ENCODE results near the gene PTPRM. TPM values are rescaled to one million over a fixed set of nuclear protein-coding genes. Genes with fewer than 3 reads are reported as not detected.

PTPRM gene
- total and polyA plus RNA-seq, 2 donors (not counting 3 experiments of a cell fraction or from before 2014, with no cell fraction given), result 37.4 to 43.7 TPM

- Histone ChIP-seq H3K9me3 (replicated peaks; ENCODE audit: control insufficient read depth, insufficient read depth, low read length) (no peaks in the 10 kb centered on the region), H3K79me2 (ENCODE audit: control insufficient read depth, insufficient read depth, low read length) (no peaks in the 10 kb centered on the region), H2AFZ (ENCODE audit: low read depth, low read length) (no peak overlapping the region), H3K4me1 (ENCODE audit: control insufficient read depth, extremely low read depth, insufficient read depth, low read length) (peaks cover 2% of the 10 kb centered on the region), H3K36me3 (ENCODE audit: control insufficient read depth in 2 of 2, extremely low read depth in 1 of 2, insufficient read depth in 2 of 2, low read length in 2 of 2) (no peaks in the 10 kb centered on the region), H3K27ac (ENCODE audit: insufficient read depth, low read depth, low read length) (no peak overlapping the region), H4K20me1 (replicated peaks; ENCODE audit: control insufficient read depth, extremely low read depth, insufficient read depth, low read length) (no peaks in the 10 kb centered on the region), H3K27me3 (ENCODE audit: control insufficient read depth in 2 of 2, insufficient read depth in 2 of 2, low read length in 2 of 2) (no peaks in the 10 kb centered on the region), H3K4me3 (replicated peaks in 1 of 3; ENCODE audit: insufficient read depth in 1 of 3, low read depth in 1 of 3, low read length in 3 of 3) (no peak overlapping the region), H3K4me2 (ENCODE audit: insufficient read depth, low read length) (no peak overlapping the region), H3K9ac (replicated peaks; ENCODE audit: extremely low read depth, insufficient read depth, low read length) (no peak overlapping the region), H3K9me1 (replicated peaks; ENCODE audit: control insufficient read depth, extremely low read depth, insufficient read depth, low read length) (no peaks in the 10 kb centered on the region)
- FAIRE-seq (no peak), DNase-seq (ENCODE audit: low read depth, low spot score) (no peak)
- BruUV-seq (replicated peaks), result no TSS peak
- ChIA-PET CTCF (interaction anchor here (1.2 kb wide), 1 partner anchor 43 kb away, joined by 4 read pairs; no protein-coding TSS in a partner anchor), POLR2A (no interaction called here)
- dilution Hi-C loops (cut with MboI; ENCODE audit: extremely low pct_ligation_motif_present, low sequenced_read_pairs) (no loop called here), intact Hi-C loops (cut with micrococcal nuclease) (no loop called here)
- TF ChIP-seq MYC (IDR thresholded peaks at IDR 0.05; ENCODE audit: low read depth, low read length), result no peak
- no peak for TF ChIP-seq POLR2AphosphoS5 (IDR thresholded peaks at IDR 0.05; ENCODE audit: insufficient read depth, low read depth, low read length)
- no peak for TF ChIP-seq GATA2 (IDR thresholded peaks at IDR 0.05; ENCODE audit: insufficient read depth, insufficient read length, low read depth, low read length)
- TF ChIP-seq MAX (IDR thresholded peaks at IDR 0.05; ENCODE audit: insufficient read depth, insufficient read length), result no peak
- TF ChIP-seq JUN (IDR thresholded peaks at IDR 0.05; ENCODE audit: borderline replicate concordance, insufficient read depth, insufficient read length, low read depth), result no peak
- TF ChIP-seq FOS (IDR thresholded peaks at IDR 0.05; ENCODE audit: borderline replicate concordance, insufficient read depth, low read length), result no peak
- TF ChIP-seq EZH2 (IDR thresholded peaks at IDR 0.05; ENCODE audit: borderline replicate concordance, low read depth, low read length, severe bottlenecking), result no peak
Measured at GRCh38 chr18:7609617-7610016, 42.5 kb downstream of the PTPRM start.

GRCh38 chr18:7614042-7614441 lies 46.9 kb downstream of the PTPRM start:
- Histone ChIP-seq H3K4me3 (replicated peaks in 1 of 3; ENCODE audit: insufficient read depth in 1 of 3, low read depth in 1 of 3, low read length in 3 of 3) (no peak overlapping the region), H3K9ac (replicated peaks; ENCODE audit: extremely low read depth, insufficient read depth, low read length) (no peak overlapping the region), H3K4me2 (ENCODE audit: insufficient read depth, low read length) (no peak overlapping the region), H4K20me1 (replicated peaks; ENCODE audit: control insufficient read depth, extremely low read depth, insufficient read depth, low read length) (no peaks in the 10 kb centered on the region), H3K9me1 (replicated peaks; ENCODE audit: control insufficient read depth, extremely low read depth, insufficient read depth, low read length) (no peaks in the 10 kb centered on the region), H3K27ac (ENCODE audit: insufficient read depth, low read depth, low read length) (no peak overlapping the region), H3K4me1 (ENCODE audit: control insufficient read depth, extremely low read depth, insufficient read depth, low read length) (no peaks in the 10 kb centered on the region), H2AFZ (ENCODE audit: low read depth, low read length) (no peak overlapping the region), H3K9me3 (replicated peaks; ENCODE audit: control insufficient read depth, insufficient read depth, low read length) (no peaks in the 10 kb centered on the region), H3K36me3 (ENCODE audit: control insufficient read depth in 2 of 2, extremely low read depth in 1 of 2, insufficient read depth in 2 of 2, low read length in 2 of 2) (no peaks in the 10 kb centered on the region), H3K27me3 (ENCODE audit: control insufficient read depth in 2 of 2, insufficient read depth in 2 of 2, low read length in 2 of 2) (no peaks in the 10 kb centered on the region), H3K79me2 (ENCODE audit: control insufficient read depth, insufficient read depth, low read length) (no peaks in the 10 kb centered on the region)
- no peak for TF ChIP-seq MAX (IDR thresholded peaks at IDR 0.05; ENCODE audit: insufficient read depth, insufficient read length)
- TF ChIP-seq POLR2AphosphoS5 (IDR thresholded peaks at IDR 0.05; ENCODE audit: insufficient read depth, low read depth, low read length), result no peak
- no peak for TF ChIP-seq GATA2 (IDR thresholded peaks at IDR 0.05; ENCODE audit: insufficient read depth, insufficient read length, low read depth, low read length)
- TF ChIP-seq POLR2A (IDR thresholded peaks at IDR 0.05; ENCODE audit: low read depth, low read length), result no peak
- TF ChIP-seq FOS (IDR thresholded peaks at IDR 0.05; ENCODE audit: borderline replicate concordance, insufficient read depth, low read length), result no peak
- no peak for TF ChIP-seq MYC (IDR thresholded peaks at IDR 0.05; ENCODE audit: low read depth, low read length)
- TF ChIP-seq EZH2 (IDR thresholded peaks at IDR 0.05; ENCODE audit: borderline replicate concordance, low read depth, low read length, severe bottlenecking), result no peak
- no peak for TF ChIP-seq CTCF (IDR thresholded peaks at IDR 0.05; ENCODE audit: extremely low read depth in 1 of 2, insufficient read depth in 1 of 2, low read depth in 1 of 2, low read length in 2 of 2)
- no peak for TF ChIP-seq JUN (IDR thresholded peaks at IDR 0.05; ENCODE audit: borderline replicate concordance, insufficient read depth, insufficient read length, low read depth)
- no TSS peak for BruUV-seq (replicated peaks)
- intact Hi-C loops (cut with micrococcal nuclease) (no loop called here), dilution Hi-C loops (cut with MboI; ENCODE audit: extremely low pct_ligation_motif_present, low sequenced_read_pairs) (no loop called here)
- no peak for DNase-seq (ENCODE audit: low read depth, low spot score)
- ChIA-PET CTCF (no interaction called here), POLR2A (no interaction called here)
- no peak for FAIRE-seq

Measured in endothelial cell of umbilical vein (primary cell).